HL-60 (cell line): Measurements from ENCODE around the gene FGF22.

Experiments used
- CTCF ChIP-seq: IDR thresholded peaks from one replicate; pipeline ENCODE4 v1.5.1; 2011; ENCODE audit warnings: low read length, control low read depth, inconsistent platforms; ENCODE audit not compliant: insufficient read depth
- GABPA ChIP-seq: IDR thresholded peaks from 2 replicates; pipeline ENCODE4 v1.6.1; 2012; ENCODE audit warnings: low read depth
- REST ChIP-seq: IDR thresholded peaks from 2 replicates; pipeline ENCODE4 v1.6.1; 2012; ENCODE audit warnings: low read depth; ENCODE audit not compliant: insufficient replicate concordance

GRCh38 chr19:662962-663681 lies 23.4 kb downstream of the FGF22 start, which contains the start of gene RNF126:
- TF ChIP-seq GABPA (no peak), CTCF (no peak), REST (no peak)
